ENCODE data around the gene SLFN5. TPM values are rescaled to one million over a fixed set of nuclear protein-coding genes. Genes with fewer than 3 reads are reported as not detected.
A peak's percentile ranks its signal among the peaks of the same experiment; 100 is the strongest.

Gene SLFN5
- polyA plus RNA-seq, 1 of the 3 experiments (the other 2 are of a cell fraction) = 1.4 TPM

- TF ChIP-seq, protein P1, sequence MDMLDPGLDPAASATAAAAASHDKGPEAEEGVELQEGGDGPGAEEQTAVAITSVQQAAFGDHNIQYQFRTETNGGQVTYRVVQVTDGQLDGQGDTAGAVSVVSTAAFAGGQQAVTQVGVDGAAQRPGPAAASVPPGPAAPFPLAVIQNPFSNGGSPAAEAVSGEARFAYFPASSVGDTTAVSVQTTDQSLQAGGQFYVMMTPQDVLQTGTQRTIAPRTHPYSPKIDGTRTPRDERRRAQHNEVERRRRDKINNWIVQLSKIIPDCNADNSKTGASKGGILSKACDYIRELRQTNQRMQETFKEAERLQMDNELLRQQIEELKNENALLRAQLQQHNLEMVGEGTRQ (IDR thresholded peaks at IDR 0.05; ENCODE audit: borderline replicate concordance, low read depth, low read length) = no peak
- TF ChIP-seq, protein P2, sequence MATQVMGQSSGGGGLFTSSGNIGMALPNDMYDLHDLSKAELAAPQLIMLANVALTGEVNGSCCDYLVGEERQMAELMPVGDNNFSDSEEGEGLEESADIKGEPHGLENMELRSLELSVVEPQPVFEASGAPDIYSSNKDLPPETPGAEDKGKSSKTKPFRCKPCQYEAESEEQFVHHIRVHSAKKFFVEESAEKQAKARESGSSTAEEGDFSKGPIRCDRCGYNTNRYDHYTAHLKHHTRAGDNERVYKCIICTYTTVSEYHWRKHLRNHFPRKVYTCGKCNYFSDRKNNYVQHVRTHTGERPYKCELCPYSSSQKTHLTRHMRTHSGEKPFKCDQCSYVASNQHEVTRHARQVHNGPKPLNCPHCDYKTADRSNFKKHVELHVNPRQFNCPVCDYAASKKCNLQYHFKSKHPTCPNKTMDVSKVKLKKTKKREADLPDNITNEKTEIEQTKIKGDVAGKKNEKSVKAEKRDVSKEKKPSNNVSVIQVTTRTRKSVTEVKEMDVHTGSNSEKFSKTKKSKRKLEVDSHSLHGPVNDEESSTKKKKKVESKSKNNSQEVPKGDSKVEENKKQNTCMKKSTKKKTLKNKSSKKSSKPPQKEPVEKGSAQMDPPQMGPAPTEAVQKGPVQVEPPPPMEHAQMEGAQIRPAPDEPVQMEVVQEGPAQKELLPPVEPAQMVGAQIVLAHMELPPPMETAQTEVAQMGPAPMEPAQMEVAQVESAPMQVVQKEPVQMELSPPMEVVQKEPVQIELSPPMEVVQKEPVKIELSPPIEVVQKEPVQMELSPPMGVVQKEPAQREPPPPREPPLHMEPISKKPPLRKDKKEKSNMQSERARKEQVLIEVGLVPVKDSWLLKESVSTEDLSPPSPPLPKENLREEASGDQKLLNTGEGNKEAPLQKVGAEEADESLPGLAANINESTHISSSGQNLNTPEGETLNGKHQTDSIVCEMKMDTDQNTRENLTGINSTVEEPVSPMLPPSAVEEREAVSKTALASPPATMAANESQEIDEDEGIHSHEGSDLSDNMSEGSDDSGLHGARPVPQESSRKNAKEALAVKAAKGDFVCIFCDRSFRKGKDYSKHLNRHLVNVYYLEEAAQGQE (IDR thresholded peaks at IDR 0.05; ENCODE audit: low read depth, low read length) = no peak
- TF ChIP-seq POLR2AphosphoS5 (IDR thresholded peaks at IDR 0.05; ENCODE audit: low read depth, low read length) (no peak), RAD21 (IDR thresholded peaks at IDR 0.05; ENCODE audit: low read length) (peak; percentile 82), NRF1 (IDR thresholded peaks at IDR 0.05; ENCODE audit: low read depth, low read length) (no peak), RFX5 (IDR thresholded peaks at IDR 0.05; ENCODE audit: low read length) (no peak), EP300 (IDR thresholded peaks at IDR 0.05; ENCODE audit: borderline replicate concordance in 1 of 2, low read depth in 1 of 2, low read length in 1 of 2) (no peak)
- TF ChIP-seq, protein P3, sequence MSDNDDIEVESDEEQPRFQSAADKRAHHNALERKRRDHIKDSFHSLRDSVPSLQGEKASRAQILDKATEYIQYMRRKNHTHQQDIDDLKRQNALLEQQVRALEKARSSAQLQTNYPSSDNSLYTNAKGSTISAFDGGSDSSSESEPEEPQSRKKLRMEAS (IDR thresholded peaks at IDR 0.05; ENCODE audit: low read depth) = no peak
Measured at GRCh38 chr17:35312790-35313711, 70.2 kb downstream of the SLFN5 start (continued).

DNA sequence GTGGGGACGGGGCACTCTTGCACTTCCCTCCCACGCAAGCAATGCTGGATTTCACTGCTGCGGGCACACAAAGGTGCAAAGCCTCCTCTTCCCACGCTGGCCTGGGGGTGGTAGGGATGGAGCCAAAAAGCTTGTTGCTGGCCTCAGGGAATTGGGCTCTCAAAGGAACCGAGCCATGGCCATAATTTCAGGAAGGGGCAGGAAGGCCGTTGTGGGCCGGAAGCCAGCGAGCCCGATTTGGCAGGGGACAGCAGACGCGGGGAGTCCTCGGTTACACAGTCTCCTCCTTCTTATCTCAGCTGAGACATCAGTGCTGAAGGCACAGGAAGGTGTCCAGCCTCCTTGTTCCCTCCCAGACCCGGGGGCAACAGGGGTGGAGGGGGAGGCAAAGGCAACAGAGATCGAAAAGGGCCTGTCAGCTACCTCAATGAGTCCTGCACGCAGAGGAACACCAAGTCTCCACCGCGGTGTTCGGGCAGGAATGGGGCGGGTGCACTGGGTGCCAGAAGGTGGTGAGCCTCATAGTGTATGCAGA is 71.1 kb downstream of the SLFN5 start:
- no peak overlapping the region for H3K4me3 ChIP-seq (ENCODE audit: low read depth in 2 of 2, low read length in 1 of 2)
- no peak overlapping the region for H3K4me2 ChIP-seq
- H3K36me3 ChIP-seq (replicated peaks in 1 of 2; ENCODE audit: control insufficient read depth in 1 of 2, insufficient read depth in 2 of 2, low read length in 1 of 2) = no peaks in the 10 kb centered on the region
- H3K9me2 ChIP-seq = no peaks in the 10 kb centered on the region
- no peaks in the 10 kb centered on the region for H3K9me3 ChIP-seq
- H3K4me1 ChIP-seq (ENCODE audit: control insufficient read depth in 1 of 2, insufficient read depth in 2 of 2, low read depth in 1 of 2, low read length in 1 of 2) = peaks cover 0 to 3% of the 10 kb centered on the region in 2 experiments; a peak in 1 of 4 replicates
- H3K9ac ChIP-seq = no peak overlapping the region
- ChIA-PET CTCF (interaction anchor here (0.7 to 7.2 kb wide), 12 partner anchors 12 to 435 kb away, joined by 3 to 118 read pairs (median 4); partner anchors contain the start of gene SLFN12L), POLR2A (no interaction called here)
- H4K20me1 ChIP-seq (ENCODE audit: insufficient read depth) = no peaks in the 10 kb centered on the region
- peak; percentile 2 for DNase-seq
- no peak overlapping the region for H2AFZ ChIP-seq (ENCODE audit: low read depth)
- no peak overlapping the region for H3K27ac ChIP-seq (ENCODE audit: low read depth in 2 of 2, low read length in 1 of 2)
- H3F3A ChIP-seq (replicated peaks; ENCODE audit: insufficient read depth) = no peaks in the 10 kb centered on the region
- H3K79me2 ChIP-seq (ENCODE audit: insufficient read depth) = no peaks in the 10 kb centered on the region
- WGBS (ENCODE audit: low lambda C conversion rate) = 29% methylated on average over 17 of the region's 19 CpGs
- 0 out of 2 replicates have a peak, but pooled peaks cover 6% of the 10 kb centered on the region for H3K27me3 ChIP-seq (ENCODE audit: insufficient read depth)
- TF ChIP-seq RCOR1 (IDR thresholded peaks at IDR 0.05; ENCODE audit: low read length) (no peak), TEAD4 (IDR thresholded peaks at IDR 0.05; ENCODE audit: borderline replicate concordance, insufficient read depth) (no peak), NRF1 (IDR thresholded peaks at IDR 0.05; ENCODE audit: low read depth, low read length) (no peak), JUND (IDR thresholded peaks at IDR 0.05) (no peak), FOXJ3 (CRISPR knock-in tag; IDR thresholded peaks at IDR 0.05) (no peak), GATA2 (CRISPR knock-in tag; IDR thresholded peaks at IDR 0.05) (no peak), RFX5 (IDR thresholded peaks at IDR 0.05; ENCODE audit: low read length) (no peak), RAD21 (IDR thresholded peaks at IDR 0.05; ENCODE audit: low read length) (no peak), FOXM1 (IDR thresholded peaks at IDR 0.05; ENCODE audit: low read depth) (no peak), GABPA (IDR thresholded peaks at IDR 0.05; ENCODE audit: low read depth) (no peak), CHD2 (IDR thresholded peaks at IDR 0.05; ENCODE audit: low read length, partially characterized antibody) (no peak), TAF1 (IDR thresholded peaks at IDR 0.05; ENCODE audit: borderline replicate concordance, low read depth, low read length) (no peak)
- TF ChIP-seq, protein P1 (IDR thresholded peaks at IDR 0.05; ENCODE audit: borderline replicate concordance, low read depth, low read length) = no peak
- TF ChIP-seq, protein P4, sequence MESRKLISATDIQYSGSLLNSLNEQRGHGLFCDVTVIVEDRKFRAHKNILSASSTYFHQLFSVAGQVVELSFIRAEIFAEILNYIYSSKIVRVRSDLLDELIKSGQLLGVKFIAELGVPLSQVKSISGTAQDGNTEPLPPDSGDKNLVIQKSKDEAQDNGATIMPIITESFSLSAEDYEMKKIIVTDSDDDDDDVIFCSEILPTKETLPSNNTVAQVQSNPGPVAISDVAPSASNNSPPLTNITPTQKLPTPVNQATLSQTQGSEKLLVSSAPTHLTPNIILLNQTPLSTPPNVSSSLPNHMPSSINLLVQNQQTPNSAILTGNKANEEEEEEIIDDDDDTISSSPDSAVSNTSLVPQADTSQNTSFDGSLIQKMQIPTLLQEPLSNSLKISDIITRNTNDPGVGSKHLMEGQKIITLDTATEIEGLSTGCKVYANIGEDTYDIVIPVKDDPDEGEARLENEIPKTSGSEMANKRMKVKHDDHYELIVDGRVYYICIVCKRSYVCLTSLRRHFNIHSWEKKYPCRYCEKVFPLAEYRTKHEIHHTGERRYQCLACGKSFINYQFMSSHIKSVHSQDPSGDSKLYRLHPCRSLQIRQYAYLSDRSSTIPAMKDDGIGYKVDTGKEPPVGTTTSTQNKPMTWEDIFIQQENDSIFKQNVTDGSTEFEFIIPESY (IDR thresholded peaks at IDR 0.05; ENCODE audit: borderline replicate concordance, low read depth) = no peak
- TF ChIP-seq, protein P5, sequence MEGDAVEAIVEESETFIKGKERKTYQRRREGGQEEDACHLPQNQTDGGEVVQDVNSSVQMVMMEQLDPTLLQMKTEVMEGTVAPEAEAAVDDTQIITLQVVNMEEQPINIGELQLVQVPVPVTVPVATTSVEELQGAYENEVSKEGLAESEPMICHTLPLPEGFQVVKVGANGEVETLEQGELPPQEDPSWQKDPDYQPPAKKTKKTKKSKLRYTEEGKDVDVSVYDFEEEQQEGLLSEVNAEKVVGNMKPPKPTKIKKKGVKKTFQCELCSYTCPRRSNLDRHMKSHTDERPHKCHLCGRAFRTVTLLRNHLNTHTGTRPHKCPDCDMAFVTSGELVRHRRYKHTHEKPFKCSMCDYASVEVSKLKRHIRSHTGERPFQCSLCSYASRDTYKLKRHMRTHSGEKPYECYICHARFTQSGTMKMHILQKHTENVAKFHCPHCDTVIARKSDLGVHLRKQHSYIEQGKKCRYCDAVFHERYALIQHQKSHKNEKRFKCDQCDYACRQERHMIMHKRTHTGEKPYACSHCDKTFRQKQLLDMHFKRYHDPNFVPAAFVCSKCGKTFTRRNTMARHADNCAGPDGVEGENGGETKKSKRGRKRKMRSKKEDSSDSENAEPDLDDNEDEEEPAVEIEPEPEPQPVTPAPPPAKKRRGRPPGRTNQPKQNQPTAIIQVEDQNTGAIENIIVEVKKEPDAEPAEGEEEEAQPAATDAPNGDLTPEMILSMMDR (IDR thresholded peaks at IDR 0.05) = no peak

All from SK-N-SH (cell line).